ENCODE results near the gene SNAPC4.

DNA sequence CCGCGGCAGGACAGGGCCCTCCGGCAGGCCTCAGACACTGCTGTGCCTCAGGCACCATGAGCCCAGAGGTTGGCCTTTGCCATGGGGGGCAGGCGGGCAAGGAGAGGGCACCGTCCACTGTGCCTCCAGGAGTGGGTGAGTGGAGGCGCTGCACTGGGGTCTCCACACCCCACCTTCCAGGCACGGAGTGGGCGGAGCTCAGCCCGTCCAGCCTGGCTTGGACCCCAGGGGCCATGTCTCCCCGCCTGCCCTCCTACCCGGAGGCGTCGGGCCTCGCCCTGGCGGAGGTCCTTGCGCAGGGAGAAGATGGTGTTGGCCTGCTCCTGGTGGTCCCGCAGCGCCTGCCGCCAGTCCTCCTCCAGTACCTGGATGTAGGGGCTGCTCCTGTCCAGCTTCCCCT lies 29.9 kb downstream of the SNAPC4 start:
- TF ChIP-seq, protein P1, sequence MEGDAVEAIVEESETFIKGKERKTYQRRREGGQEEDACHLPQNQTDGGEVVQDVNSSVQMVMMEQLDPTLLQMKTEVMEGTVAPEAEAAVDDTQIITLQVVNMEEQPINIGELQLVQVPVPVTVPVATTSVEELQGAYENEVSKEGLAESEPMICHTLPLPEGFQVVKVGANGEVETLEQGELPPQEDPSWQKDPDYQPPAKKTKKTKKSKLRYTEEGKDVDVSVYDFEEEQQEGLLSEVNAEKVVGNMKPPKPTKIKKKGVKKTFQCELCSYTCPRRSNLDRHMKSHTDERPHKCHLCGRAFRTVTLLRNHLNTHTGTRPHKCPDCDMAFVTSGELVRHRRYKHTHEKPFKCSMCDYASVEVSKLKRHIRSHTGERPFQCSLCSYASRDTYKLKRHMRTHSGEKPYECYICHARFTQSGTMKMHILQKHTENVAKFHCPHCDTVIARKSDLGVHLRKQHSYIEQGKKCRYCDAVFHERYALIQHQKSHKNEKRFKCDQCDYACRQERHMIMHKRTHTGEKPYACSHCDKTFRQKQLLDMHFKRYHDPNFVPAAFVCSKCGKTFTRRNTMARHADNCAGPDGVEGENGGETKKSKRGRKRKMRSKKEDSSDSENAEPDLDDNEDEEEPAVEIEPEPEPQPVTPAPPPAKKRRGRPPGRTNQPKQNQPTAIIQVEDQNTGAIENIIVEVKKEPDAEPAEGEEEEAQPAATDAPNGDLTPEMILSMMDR (IDR thresholded peaks at IDR 0.05; ENCODE audit: low read depth, low read length): no peak
- TF ChIP-seq, protein P2, sequence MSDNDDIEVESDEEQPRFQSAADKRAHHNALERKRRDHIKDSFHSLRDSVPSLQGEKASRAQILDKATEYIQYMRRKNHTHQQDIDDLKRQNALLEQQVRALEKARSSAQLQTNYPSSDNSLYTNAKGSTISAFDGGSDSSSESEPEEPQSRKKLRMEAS (IDR thresholded peaks at IDR 0.05; ENCODE audit: low read depth, low read length): no peak
- TF ChIP-seq POLR2A (IDR thresholded peaks at IDR 0.05; ENCODE audit: extremely low read depth, insufficient read length): no peak
